Measurements from ENCODE around the gene CYFIP2.

CYFIP2 gene

GRCh38 chr5:157269165-157269671 lies 3.3 kb downstream of the CYFIP2 start:
- peaks cover 23% of the 10 kb centered on the region for H3K36me3 Mint-ChIP-seq

DNA sequence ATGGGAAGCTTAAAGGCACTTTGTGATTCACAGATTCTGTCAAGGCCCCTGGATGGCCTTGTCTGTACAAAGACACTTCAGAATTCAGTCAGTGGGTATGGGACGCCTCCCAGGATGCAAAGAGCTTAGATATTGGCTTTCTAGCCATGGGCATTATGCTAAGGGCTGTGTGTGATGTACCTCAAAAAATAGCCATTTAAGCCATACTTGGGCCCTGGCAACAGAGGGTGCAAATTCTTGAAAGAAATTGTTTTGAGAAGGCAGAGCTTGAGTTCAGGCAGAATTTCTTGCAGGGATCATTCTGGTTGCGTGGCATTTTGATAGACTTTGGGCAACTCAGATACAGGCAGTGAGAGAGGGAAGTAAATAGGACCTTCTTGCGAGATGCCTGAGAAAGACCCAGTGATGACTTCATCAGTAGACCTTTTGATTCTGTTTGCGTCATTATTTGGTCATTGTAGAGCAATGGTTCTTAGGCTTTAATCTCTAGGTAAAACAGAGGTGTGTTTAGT lies 3.9 kb downstream of the CYFIP2 start:
- Mint-ChIP-seq H3K9me3 (no peaks in the 10 kb centered on the region), H3K4me1 (peaks cover 62% of the 10 kb centered on the region), H3K27me3 (no peaks in the 10 kb centered on the region), H3K27ac (peak overlapping the region; percentile 98), H3K4me3 (peak overlapping the region; percentile 50), H3K36me3 (peaks cover 23% of the 10 kb centered on the region)
- DNase-seq (ENCODE audit: low spot score in 2 of 2) (no peak), ATAC-seq (ENCODE audit: low read depth) (no peak)

More at GRCh38 chr5:157269165-157269671, 3.3 kb downstream of the CYFIP2 start:
- Mint-ChIP-seq H3K27ac (peak overlapping the region; percentile 98), H3K4me1 (peaks cover 62% of the 10 kb centered on the region), H3K9me3 (no peaks in the 10 kb centered on the region), H3K4me3 (peak overlapping the region; percentile 71), H3K27me3 (no peaks in the 10 kb centered on the region)
- DNase-seq (ENCODE audit: low spot score in 2 of 2) (no peak), ATAC-seq (ENCODE audit: low read depth) (no peak)

DNA sequence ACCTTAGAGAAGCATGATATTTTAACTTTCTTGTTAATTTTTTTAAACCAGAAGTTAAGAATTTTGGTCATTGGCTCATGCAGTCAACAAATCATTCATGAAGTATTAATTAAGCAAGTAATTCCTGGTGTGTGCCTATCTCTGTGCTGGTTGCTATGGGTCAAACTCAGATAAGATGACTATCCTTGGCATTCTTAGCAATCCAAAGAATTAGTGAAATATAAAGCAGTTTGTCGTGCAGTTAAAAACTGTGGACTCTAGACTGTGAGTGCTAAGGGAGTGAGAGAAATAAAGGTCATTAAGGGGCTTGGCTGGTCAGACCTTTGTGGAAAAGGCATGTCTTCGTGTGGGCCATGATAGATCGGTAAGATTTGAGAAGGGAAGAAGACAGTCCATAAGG lies 4.8 kb downstream of the CYFIP2 start:
- no peak for ATAC-seq (ENCODE audit: low read depth)
- Mint-ChIP-seq H3K4me3 (peak overlapping the region; percentile 30), H3K27me3 (no peaks in the 10 kb centered on the region)

DNA sequence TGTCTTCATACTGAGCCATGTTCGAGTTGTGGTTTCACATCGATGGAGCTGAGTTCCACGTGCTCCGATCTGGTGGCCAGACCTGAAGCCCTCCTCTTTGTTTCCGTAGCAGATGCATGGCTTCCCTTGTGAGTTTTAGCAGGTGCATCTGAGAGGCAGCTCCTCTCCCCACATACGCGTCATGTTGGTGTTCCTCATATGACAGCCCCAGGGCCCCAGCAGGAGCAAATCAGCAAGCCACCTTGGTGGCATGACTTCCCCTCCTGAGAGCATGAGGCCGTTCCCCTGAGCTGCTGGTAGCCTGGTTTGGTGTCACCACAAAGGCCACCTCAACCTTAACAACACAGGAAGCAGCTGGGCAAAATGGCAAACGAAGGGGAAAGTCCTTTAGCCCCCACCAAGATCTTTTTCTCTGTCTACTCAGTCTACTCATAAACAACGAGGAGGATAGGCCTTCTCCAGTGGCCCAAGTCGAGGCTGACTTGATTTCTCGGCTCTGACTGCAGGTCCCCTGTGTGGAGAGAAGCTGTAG lies 5.9 kb downstream of the CYFIP2 start:
- peaks cover 64% of the 10 kb centered on the region for H3K4me1 Mint-ChIP-seq
- no peaks in the 10 kb centered on the region for H3K27me3 Mint-ChIP-seq
- peaks cover 21% of the 10 kb centered on the region for H3K36me3 Mint-ChIP-seq
- H3K9me3 Mint-ChIP-seq, result no peaks in the 10 kb centered on the region
- ATAC-seq (ENCODE audit: low read depth) (peak; percentile 89), DNase-seq (ENCODE audit: low spot score in 2 of 2) (peak; percentile 76 to 91)
- peak overlapping the region; percentile 64 for H3K4me3 Mint-ChIP-seq
- H3K27ac Mint-ChIP-seq, result peak overlapping the region; percentile 98

More for the DNA sequence above, 4.8 kb downstream of the CYFIP2 start:
- Mint-ChIP-seq H3K36me3 (peaks cover 23% of the 10 kb centered on the region), H3K4me1 (peaks cover 60% of the 10 kb centered on the region), H3K9me3 (no peaks in the 10 kb centered on the region), H3K27ac (peak overlapping the region; percentile 98)
- DNase-seq (ENCODE audit: low spot score in 2 of 2), result no peak

DNA sequence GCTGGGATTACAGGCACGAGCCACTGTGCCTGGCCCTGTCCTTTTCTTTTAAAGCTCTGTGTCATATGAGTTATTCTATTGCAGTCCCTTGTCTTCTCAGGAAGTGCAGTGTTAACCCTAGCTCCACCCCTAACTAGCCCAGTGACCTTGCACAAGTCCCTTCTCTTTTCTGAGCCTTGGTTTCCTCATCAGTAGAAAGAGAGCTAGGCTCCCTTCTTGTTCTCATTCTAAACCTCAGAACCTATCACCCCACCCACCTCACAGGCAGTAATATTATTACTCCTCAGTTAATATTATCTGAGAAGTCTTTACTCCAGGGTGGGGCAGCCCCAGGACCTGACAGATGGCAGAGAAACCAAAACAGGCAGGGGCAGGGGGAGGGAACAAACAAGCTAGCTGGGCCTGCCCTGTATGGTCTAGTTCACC lies 7.2 kb downstream of the CYFIP2 start:
- H3K9me3 Mint-ChIP-seq, result no peaks in the 10 kb centered on the region
- no peaks in the 10 kb centered on the region for H3K27me3 Mint-ChIP-seq
- peak overlapping the region; percentile 63 for H3K4me3 Mint-ChIP-seq
- H3K4me1 Mint-ChIP-seq, result peaks cover 64% of the 10 kb centered on the region
- ATAC-seq (ENCODE audit: low read depth), result no peak
- DNase-seq (ENCODE audit: low spot score in 2 of 2), result no peak
- H3K36me3 Mint-ChIP-seq, result peaks cover 23% of the 10 kb centered on the region
- H3K27ac Mint-ChIP-seq, result peak overlapping the region; percentile 98

DNA sequence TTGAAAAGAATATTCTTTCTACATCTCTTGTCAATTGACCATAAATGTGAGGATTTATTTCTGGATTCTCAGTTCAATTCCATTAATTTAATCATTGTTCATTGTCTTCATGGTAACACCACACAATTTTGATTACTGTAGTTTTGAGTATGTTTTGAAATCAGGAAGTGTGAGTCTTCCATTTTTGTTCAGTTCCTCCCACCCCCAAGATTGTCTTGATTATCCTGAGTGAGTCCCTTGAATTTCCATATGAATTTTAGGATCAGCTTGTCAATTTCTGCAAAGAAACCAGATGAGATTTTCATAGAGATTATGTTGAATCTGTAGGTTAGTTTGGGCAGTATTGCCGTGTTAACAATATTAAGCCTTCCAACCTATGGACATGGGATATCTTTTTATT lies 9.5 kb downstream of the CYFIP2 start:
- Mint-ChIP-seq H3K36me3 (peaks cover 14% of the 10 kb centered on the region), H3K27ac (no peak overlapping the region), H3K27me3 (no peaks in the 10 kb centered on the region), H3K9me3 (no peaks in the 10 kb centered on the region), H3K4me1 (peaks cover 58% of the 10 kb centered on the region), H3K4me3 (no peak overlapping the region)
- DNase-seq (ENCODE audit: low spot score in 2 of 2) (no peak), ATAC-seq (ENCODE audit: low read depth) (no peak)

GRCh38 chr5:157278319-157279037 lies 12.6 kb downstream of the CYFIP2 start:
- Mint-ChIP-seq H3K9me3 (no peaks in the 10 kb centered on the region), H3K27ac (peak overlapping the region; percentile 64)

DNA sequence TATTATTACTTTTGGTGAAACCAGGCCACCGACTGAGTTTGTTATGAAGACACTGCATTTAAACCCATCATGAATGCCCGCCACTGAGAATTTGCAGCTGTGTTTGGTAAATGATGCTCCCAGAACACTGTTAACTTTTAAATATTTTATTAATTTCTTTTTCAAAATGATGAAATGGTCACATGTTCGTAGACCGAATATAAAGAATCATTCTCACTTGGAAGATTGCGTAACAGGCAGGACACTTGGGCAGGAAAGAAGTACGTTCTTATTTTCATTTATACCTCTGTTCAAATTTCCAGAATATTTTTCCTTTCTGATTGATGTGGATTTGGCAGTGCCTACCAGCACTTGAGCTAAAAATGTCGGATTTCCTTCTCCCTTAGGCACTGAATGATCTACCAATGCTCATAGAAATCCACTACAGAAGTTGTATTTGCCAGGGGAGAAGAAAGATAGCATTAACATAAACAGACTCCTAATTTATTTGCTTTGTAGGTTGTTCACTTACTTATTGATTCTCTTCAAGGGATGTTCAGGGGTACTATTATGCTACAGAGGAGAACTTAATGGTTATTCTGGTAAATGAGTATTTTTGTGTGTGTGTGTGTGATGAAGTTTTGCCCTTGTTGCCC lies 13.8 kb downstream of the CYFIP2 start:
- ATAC-seq (ENCODE audit: low read depth), result no peak
- peaks cover 9% of the 10 kb centered on the region for H3K36me3 Mint-ChIP-seq
- peaks cover 59% of the 10 kb centered on the region for H3K4me1 Mint-ChIP-seq
- H3K27ac Mint-ChIP-seq, result peak overlapping the region; percentile 74
- H3K9me3 Mint-ChIP-seq, result no peaks in the 10 kb centered on the region
- H3K27me3 Mint-ChIP-seq, result no peaks in the 10 kb centered on the region
- H3K4me3 Mint-ChIP-seq, result no peak overlapping the region
- DNase-seq (ENCODE audit: low spot score in 2 of 2), result no peak

More at GRCh38 chr5:157278319-157279037, 12.6 kb downstream of the CYFIP2 start:
- DNase-seq (ENCODE audit: low spot score in 2 of 2), result no peak
- no peak overlapping the region for H3K4me3 Mint-ChIP-seq
- no peaks in the 10 kb centered on the region for H3K27me3 Mint-ChIP-seq
- peaks cover 9% of the 10 kb centered on the region for H3K36me3 Mint-ChIP-seq
- peaks cover 57% of the 10 kb centered on the region for H3K4me1 Mint-ChIP-seq
- no peak for ATAC-seq (ENCODE audit: low read depth)

- DNase-seq (ENCODE audit: low spot score in 2 of 2), result no peak
- Mint-ChIP-seq H3K27me3 (no peaks in the 10 kb centered on the region), H3K4me1 (peaks cover 61% of the 10 kb centered on the region), H3K27ac (peak overlapping the region; percentile 74), H3K4me3 (peak overlapping the region; percentile 30), H3K36me3 (peaks cover 12% of the 10 kb centered on the region), H3K9me3 (no peaks in the 10 kb centered on the region)
- ATAC-seq (ENCODE audit: low read depth), result no peak
Observed at GRCh38 chr5:157280927-157281326, 15.0 kb downstream of the CYFIP2 start.

GRCh38 chr5:157282150-157282549 lies 16.2 kb downstream of the CYFIP2 start:
- Mint-ChIP-seq H3K4me1 (peaks cover 53% of the 10 kb centered on the region), H3K36me3 (peaks cover 17% of the 10 kb centered on the region)

GRCh38 chr5:157283434-157283833 lies 17.5 kb downstream of the CYFIP2 start:
- Mint-ChIP-seq H3K36me3 (peaks cover 21% of the 10 kb centered on the region), H3K4me1 (peaks cover 44% of the 10 kb centered on the region), H3K4me3 (peak overlapping the region; percentile 39), H3K27ac (peak overlapping the region; percentile 74), H3K27me3 (no peaks in the 10 kb centered on the region), H3K9me3 (no peaks in the 10 kb centered on the region)
- DNase-seq (ENCODE audit: low spot score in 2 of 2) (peak; percentile 56 to 75), ATAC-seq (ENCODE audit: low read depth) (peak; percentile 100)

More at GRCh38 chr5:157282150-157282549, 16.2 kb downstream of the CYFIP2 start:
- Mint-ChIP-seq H3K27ac (peak overlapping the region; percentile 74), H3K27me3 (no peaks in the 10 kb centered on the region), H3K9me3 (no peaks in the 10 kb centered on the region), H3K4me3 (no peak overlapping the region)
- DNase-seq (ENCODE audit: low spot score in 2 of 2) (no peak), ATAC-seq (ENCODE audit: low read depth) (no peak)

DNA sequence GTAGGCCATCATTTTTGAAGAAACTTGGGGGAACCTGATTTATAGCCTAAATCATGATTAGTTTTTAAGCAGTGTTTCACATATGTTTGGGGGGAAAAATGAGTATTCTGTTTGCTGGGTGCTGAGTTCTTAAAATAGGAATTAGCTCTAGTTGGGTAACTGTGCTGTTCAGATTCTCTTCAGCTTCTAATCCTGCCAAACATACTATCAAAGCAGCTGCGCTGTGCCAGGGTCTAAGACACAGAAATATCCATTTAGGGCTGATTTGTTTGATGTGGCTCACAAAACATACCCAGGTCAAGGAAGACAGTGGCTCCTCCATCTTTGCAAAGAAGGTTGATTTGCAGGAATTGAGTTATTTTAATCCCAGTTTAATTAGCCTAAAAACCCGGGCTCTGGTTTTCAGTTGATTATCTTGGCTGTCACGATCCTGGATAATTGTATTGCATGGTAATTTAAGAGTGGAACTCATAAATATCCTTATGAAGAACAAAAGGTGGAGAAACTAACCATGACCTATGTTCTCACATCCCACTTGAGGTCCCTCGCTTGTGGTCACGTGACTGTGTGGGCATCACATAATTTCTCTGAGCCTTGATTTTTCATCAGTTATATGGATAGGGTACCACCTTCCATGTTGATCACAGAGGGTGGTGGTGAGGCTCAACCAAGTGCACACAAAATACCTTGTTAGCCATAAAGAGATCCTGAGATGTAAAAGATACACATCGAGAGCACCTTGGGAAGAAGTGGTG lies 18.7 kb downstream of the CYFIP2 start:
- no peaks in the 10 kb centered on the region for H3K9me3 Mint-ChIP-seq
- peaks cover 29% of the 10 kb centered on the region for H3K36me3 Mint-ChIP-seq
- peaks cover 44% of the 10 kb centered on the region for H3K4me1 Mint-ChIP-seq
- no peak overlapping the region for H3K4me3 Mint-ChIP-seq
- H3K27ac Mint-ChIP-seq, result peak overlapping the region; percentile 74
- DNase-seq (ENCODE audit: low spot score in 2 of 2) (no peak), ATAC-seq (ENCODE audit: low read depth) (no peak)
- H3K27me3 Mint-ChIP-seq, result no peaks in the 10 kb centered on the region

- H3K27me3 Mint-ChIP-seq, result no peaks in the 10 kb centered on the region
- H3K36me3 Mint-ChIP-seq, result peaks cover 33% of the 10 kb centered on the region
- no peak for ATAC-seq (ENCODE audit: low read depth)
- H3K4me3 Mint-ChIP-seq, result no peak overlapping the region
- no peak for DNase-seq (ENCODE audit: low spot score in 2 of 2)
- peaks cover 41% of the 10 kb centered on the region for H3K4me1 Mint-ChIP-seq
- no peaks in the 10 kb centered on the region for H3K9me3 Mint-ChIP-seq
- peak overlapping the region; percentile 74 for H3K27ac Mint-ChIP-seq
Observed at GRCh38 chr5:157285310-157286035, 19.6 kb downstream of the CYFIP2 start.
